RWPE1 (cell line): ENCODE measurements around the gene RIC8B.

Experiments used
- CTCF ChIA-PET: fragments of 350-600 bp; sonication (Branson Sonifier 250); formaldehyde crosslinking; extraction: SDS; loops from one replicate; lab custom pipeline; 2021; lab: Yijun Ruan, JAX
- POLR2A ChIA-PET: fragments of 400-600 bp; formaldehyde crosslinking; extraction: SDS; loops from one replicate; lab custom pipeline; 2020; ENCODE audit warnings: antibody characterized with exemption; ENCODE audit not compliant: low non-redundant PET; lab: Yijun Ruan, JAX
- DNase-seq: peaks from one replicate; pipeline ENCODE4 v3.0.0; 2012; ENCODE audit warnings: low spot score
- H3K27ac ChIP-seq: fragments of 450-650 bp; 2 replicates; pipeline ENCODE4 v1.5.1; 2017
- CTCF ChIP-seq: fragments of 450-650 bp; conservative IDR thresholded peaks from 2 replicates; pipeline ENCODE4 v1.5.1; 2017; ENCODE audit warnings: low read depth, mild to moderate bottlenecking

Gene RIC8B

GRCh38 chr12:106839333-106839732, 64.9 kb downstream of the RIC8B start:
- no peak for DNase-seq
- POLR2A ChIA-PET: no interaction called here
- no peak overlapping the region for H3K27ac ChIP-seq
- CTCF ChIA-PET: no interaction called here
- no peak for TF ChIP-seq CTCF

GRCh38 chr12:106840243-106840642, 65.8 kb downstream of the RIC8B start:
- CTCF ChIA-PET: interaction anchor here (0.6 to 1.1 kb wide), 2 partner anchors 22 to 453 kb away, joined by 3 read pairs; no protein-coding TSS in a partner anchor
- POLR2A ChIA-PET: no interaction called here
- no peak for DNase-seq
- no peak for TF ChIP-seq CTCF
- H3K27ac ChIP-seq: no peak overlapping the region

- no peak overlapping the region for H3K27ac ChIP-seq
- ChIA-PET CTCF (interaction anchor here (0.5 to 1.1 kb wide), 11 partner anchors 22 to 509 kb away, joined by 3 to 6 read pairs (median 3); partner anchors contain the start of gene POLR3B), POLR2A (no interaction called here)
- peak; percentile 49 for DNase-seq
- peak; percentile 68 for TF ChIP-seq CTCF
Observed at GRCh38 chr12:106841510-106842302, 67.2 kb downstream of the RIC8B start.

GRCh38 chr12:106845902-106846301, 71.4 kb downstream of the RIC8B start:
- DNase-seq: no peak
- TF ChIP-seq CTCF: no peak
- POLR2A ChIA-PET: no interaction called here
- CTCF ChIA-PET: no interaction called here
- no peak overlapping the region for H3K27ac ChIP-seq

- POLR2A ChIA-PET: no interaction called here
- H3K27ac ChIP-seq: no peak overlapping the region
Observed at GRCh38 chr12:106847861-106848260, 73.4 kb downstream of the RIC8B start.

GRCh38 chr12:106851306-106851705, 76.8 kb downstream of the RIC8B start:
- H3K27ac ChIP-seq: no peak overlapping the region
- ChIA-PET CTCF (no interaction called here), POLR2A (no interaction called here)
- DNase-seq: no peak
- no peak for TF ChIP-seq CTCF

More at GRCh38 chr12:106847861-106848260, 73.4 kb downstream of the RIC8B start:
- no peak for DNase-seq
- CTCF ChIA-PET: no interaction called here
- TF ChIP-seq CTCF: no peak
